ENCODE measurements around the gene PARP4.

- TF ChIP-seq CTCF (IDR thresholded peaks at IDR 0.05) = no peak
- no peak for TF ChIP-seq EZH2 (IDR thresholded peaks at IDR 0.05; ENCODE audit: borderline replicate concordance, insufficient read depth, low read depth, low read length, poor library complexity, severe bottlenecking)
These were observed 16.3 kb upstream of the PARP4 start for GRCh38 chr13:24528816-24529398.
